Measurements from ENCODE around the gene ADORA1.

DNA sequence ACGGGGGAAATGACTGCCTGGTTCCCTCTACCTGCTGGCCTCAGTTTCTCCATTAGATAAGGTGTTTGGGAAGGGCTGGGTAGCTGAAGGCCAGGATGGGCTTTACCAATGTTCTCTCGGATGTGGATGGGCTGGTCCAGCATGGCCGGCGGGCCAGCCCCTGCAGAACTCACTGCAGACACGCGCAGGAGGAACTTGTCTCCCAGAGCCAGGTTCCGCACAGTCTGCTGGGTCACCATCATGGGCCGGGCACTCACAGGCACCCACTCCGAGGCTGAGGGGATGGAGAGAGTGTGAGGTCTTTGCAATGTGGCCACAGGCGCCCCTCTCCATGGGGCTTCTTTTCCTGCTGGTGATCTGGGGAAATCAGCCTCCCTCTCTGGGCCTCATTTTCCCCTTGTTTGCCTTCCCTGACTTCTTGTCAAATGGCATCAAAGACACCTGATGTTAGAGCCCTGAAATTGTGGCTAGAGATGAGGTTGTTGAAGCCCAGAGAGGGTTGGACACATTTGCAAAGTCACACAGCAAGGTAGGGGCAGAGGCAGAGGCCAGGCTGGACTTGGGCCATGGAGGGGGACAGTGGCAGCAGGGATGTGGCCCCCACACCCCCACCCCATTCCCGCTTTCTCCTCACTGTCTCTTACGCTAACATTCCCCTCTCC lies 46.9 kb downstream of the ADORA1 start:
- TF ChIP-seq, protein P1, sequence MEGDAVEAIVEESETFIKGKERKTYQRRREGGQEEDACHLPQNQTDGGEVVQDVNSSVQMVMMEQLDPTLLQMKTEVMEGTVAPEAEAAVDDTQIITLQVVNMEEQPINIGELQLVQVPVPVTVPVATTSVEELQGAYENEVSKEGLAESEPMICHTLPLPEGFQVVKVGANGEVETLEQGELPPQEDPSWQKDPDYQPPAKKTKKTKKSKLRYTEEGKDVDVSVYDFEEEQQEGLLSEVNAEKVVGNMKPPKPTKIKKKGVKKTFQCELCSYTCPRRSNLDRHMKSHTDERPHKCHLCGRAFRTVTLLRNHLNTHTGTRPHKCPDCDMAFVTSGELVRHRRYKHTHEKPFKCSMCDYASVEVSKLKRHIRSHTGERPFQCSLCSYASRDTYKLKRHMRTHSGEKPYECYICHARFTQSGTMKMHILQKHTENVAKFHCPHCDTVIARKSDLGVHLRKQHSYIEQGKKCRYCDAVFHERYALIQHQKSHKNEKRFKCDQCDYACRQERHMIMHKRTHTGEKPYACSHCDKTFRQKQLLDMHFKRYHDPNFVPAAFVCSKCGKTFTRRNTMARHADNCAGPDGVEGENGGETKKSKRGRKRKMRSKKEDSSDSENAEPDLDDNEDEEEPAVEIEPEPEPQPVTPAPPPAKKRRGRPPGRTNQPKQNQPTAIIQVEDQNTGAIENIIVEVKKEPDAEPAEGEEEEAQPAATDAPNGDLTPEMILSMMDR (IDR thresholded peaks at IDR 0.05) = no peak
- TF ChIP-seq POLR2A (IDR thresholded peaks at IDR 0.05) = no peak

Data from thyroid gland (tissue), 4 donors.